Endothelial cell (in vitro differentiated cells): ENCODE data around the gene SLC1A5. TPM values are rescaled to one million over a fixed set of nuclear protein-coding genes. Genes with fewer than 3 reads are reported as not detected.

Experiments used
- DNase-seq: peaks from one replicate; pipeline ENCODE4 v3.0.0; 2021; ENCODE audit warnings: low spot score
- H3K27ac Mint-ChIP-seq: one replicate; pipeline ENCODE4 v1.8.0; 2021; ENCODE audit warnings: mixed read lengths, inconsistent platforms; ENCODE audit not compliant: unreplicated experiment
- H3K27me3 Mint-ChIP-seq: one replicate; pipeline ENCODE4 v1.8.0; 2021; ENCODE audit warnings: mild to moderate bottlenecking, moderate library complexity, mixed read lengths, inconsistent platforms; ENCODE audit not compliant: unreplicated experiment
- H3K36me3 Mint-ChIP-seq: one replicate; pipeline ENCODE4 v1.8.0; 2021; ENCODE audit warnings: mild to moderate bottlenecking, low read depth, mixed read lengths, inconsistent platforms; ENCODE audit not compliant: unreplicated experiment
- H3K4me1 Mint-ChIP-seq: one replicate; pipeline ENCODE4 v1.8.0; 2021; ENCODE audit warnings: mild to moderate bottlenecking, mixed read lengths, inconsistent platforms; ENCODE audit not compliant: unreplicated experiment
- H3K4me3 Mint-ChIP-seq: one replicate; pipeline ENCODE4 v1.8.0; 2021; ENCODE audit warnings: mild to moderate bottlenecking, mixed read lengths, inconsistent platforms; ENCODE audit not compliant: unreplicated experiment
- H3K9me3 Mint-ChIP-seq: one replicate; pipeline ENCODE4 v1.8.0; 2021; ENCODE audit warnings: mixed read lengths, inconsistent platforms; ENCODE audit not compliant: unreplicated experiment
- total RNA-seq: library from RNA; stranded (reverse); fragmentation: NEBNext Ultra II Directional; extraction: Animal tissue kit (Norgen Biotek cat#: 25700); gene quantifications from one replicate; pipeline ENCODE4 v1.2.1, GENCODE V29; 2021; ENCODE audit not compliant: unreplicated experiment
- TF ChIP-seq, protein P1 (sequence below): fragments of 200-600 bp; sonication (generic); IDR thresholded peaks from one replicate; pipeline ENCODE4 v1.5.0; 2021; ENCODE audit warnings: antibody characterized with exemption; ENCODE audit not compliant: unreplicated experiment

SLC1A5 gene
- total RNA-seq, 1 donor from 2014 or later = 62.6 TPM

GRCh38 chr19:46760363-46760762 is 28.0 kb downstream of the SLC1A5 start:
- no peaks in the 10 kb centered on the region for H3K9me3 Mint-ChIP-seq
- TF ChIP-seq, protein P1, sequence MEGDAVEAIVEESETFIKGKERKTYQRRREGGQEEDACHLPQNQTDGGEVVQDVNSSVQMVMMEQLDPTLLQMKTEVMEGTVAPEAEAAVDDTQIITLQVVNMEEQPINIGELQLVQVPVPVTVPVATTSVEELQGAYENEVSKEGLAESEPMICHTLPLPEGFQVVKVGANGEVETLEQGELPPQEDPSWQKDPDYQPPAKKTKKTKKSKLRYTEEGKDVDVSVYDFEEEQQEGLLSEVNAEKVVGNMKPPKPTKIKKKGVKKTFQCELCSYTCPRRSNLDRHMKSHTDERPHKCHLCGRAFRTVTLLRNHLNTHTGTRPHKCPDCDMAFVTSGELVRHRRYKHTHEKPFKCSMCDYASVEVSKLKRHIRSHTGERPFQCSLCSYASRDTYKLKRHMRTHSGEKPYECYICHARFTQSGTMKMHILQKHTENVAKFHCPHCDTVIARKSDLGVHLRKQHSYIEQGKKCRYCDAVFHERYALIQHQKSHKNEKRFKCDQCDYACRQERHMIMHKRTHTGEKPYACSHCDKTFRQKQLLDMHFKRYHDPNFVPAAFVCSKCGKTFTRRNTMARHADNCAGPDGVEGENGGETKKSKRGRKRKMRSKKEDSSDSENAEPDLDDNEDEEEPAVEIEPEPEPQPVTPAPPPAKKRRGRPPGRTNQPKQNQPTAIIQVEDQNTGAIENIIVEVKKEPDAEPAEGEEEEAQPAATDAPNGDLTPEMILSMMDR = no peak
- DNase-seq = no peak
- no peaks in the 10 kb centered on the region for H3K36me3 Mint-ChIP-seq
- H3K4me3 Mint-ChIP-seq = no peak overlapping the region
- H3K27me3 Mint-ChIP-seq = peaks cover 2% of the 10 kb centered on the region
- no peaks in the 10 kb centered on the region for H3K4me1 Mint-ChIP-seq
- H3K27ac Mint-ChIP-seq = no peak overlapping the region

DNA sequence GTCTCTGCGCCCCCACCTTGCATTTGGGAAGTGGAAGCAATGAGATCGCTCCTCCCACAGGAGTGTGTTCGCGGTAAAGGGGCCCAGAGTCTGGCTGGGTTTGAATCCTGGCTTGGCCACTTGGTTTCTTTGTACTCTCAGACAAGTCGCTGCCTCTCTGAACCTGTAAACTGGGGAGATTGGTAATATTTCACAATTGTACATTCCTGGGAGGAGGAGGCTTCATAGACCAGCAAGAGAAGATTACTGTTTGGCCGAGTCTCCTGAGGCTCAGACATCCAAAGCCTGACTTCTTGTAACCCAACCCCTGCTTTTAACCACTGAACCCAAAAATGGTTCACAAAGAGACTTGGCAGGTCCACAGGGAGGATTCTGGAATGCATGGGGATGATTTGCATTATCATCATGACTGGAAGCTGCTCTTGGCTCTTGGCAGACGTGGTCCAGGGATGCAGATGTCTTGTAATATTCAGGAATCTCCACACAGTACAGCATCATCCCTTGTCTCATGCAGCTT is 28.5 kb downstream of the SLC1A5 start:
- no peak overlapping the region for H3K27ac Mint-ChIP-seq
- peaks cover 2% of the 10 kb centered on the region for H3K27me3 Mint-ChIP-seq
- H3K36me3 Mint-ChIP-seq = no peaks in the 10 kb centered on the region
- no peaks in the 10 kb centered on the region for H3K9me3 Mint-ChIP-seq
- DNase-seq = no peak
- no peaks in the 10 kb centered on the region for H3K4me1 Mint-ChIP-seq
- H3K4me3 Mint-ChIP-seq = no peak overlapping the region
- TF ChIP-seq, protein P1 = no peak

- TF ChIP-seq, protein P1 = no peak
- Mint-ChIP-seq H3K9me3 (no peaks in the 10 kb centered on the region), H3K36me3 (no peaks in the 10 kb centered on the region), H3K4me1 (no peaks in the 10 kb centered on the region), H3K27ac (no peak overlapping the region), H3K27me3 (peaks cover 2% of the 10 kb centered on the region), H3K4me3 (no peak overlapping the region)
- no peak for DNase-seq
These were observed 29.2 kb downstream of the SLC1A5 start for GRCh38 chr19:46759206-46759605.

DNA sequence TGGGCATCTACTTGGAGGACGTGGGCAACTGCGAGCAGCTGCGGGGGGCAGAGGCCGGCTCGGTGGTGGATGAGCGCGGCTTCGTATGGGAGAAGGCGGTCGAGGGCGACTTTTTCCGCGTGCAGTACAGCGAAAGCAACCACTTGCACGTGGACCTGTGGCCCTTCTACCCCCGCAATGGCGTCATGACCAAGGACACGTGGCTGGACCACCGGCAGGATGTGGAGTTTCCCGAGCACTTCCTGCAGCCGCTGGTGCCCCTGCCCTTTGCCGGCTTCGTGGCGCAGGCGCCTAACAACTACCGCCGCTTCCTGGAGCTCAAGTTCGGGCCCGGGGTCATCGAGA is 31.9 kb downstream of the SLC1A5 start:
- H3K4me3 Mint-ChIP-seq = no peak overlapping the region
- DNase-seq = no peak
- peaks cover 2% of the 10 kb centered on the region for H3K27me3 Mint-ChIP-seq
- H3K36me3 Mint-ChIP-seq = peaks cover 9% of the 10 kb centered on the region
- TF ChIP-seq, protein P1 = no peak
- H3K4me1 Mint-ChIP-seq = no peaks in the 10 kb centered on the region
- H3K27ac Mint-ChIP-seq = no peak overlapping the region
- H3K9me3 Mint-ChIP-seq = no peaks in the 10 kb centered on the region

- Mint-ChIP-seq H3K27ac (no peak overlapping the region), H3K36me3 (peaks cover 9% of the 10 kb centered on the region), H3K9me3 (no peaks in the 10 kb centered on the region), H3K27me3 (peaks cover 2% of the 10 kb centered on the region), H3K4me1 (no peaks in the 10 kb centered on the region), H3K4me3 (no peak overlapping the region)
- TF ChIP-seq, protein P1 = no peak
- no peak for DNase-seq
These were observed 32.4 kb downstream of the SLC1A5 start for GRCh38 chr19:46755853-46756543.
